Suprapubic skin (tissue), 2 donors: ENCODE measurements around the gene CLSTN2.

Experiments
- EP300 ChIP-seq: sonication (generic); formaldehyde crosslinking; IDR thresholded peaks from one replicate; pipeline ENCODE4 v1.6.1; 2017; ENCODE audit warnings: antibody characterized with exemption
- POLR2A ChIP-seq, 2 donors: fragments of 450-650 bp; IDR thresholded peaks; one replicate each; pipeline ENCODE4 v1.6.1; 2017; ENCODE audit warnings: antibody characterized with exemption in 2 of 2, mild to moderate bottlenecking in 2 of 2, moderate library complexity in 2 of 2

GRCh38 chr3:140614001-140614400 lies 679.0 kb downstream of the CLSTN2 start:
- no peak for TF ChIP-seq EP300
- no peak for TF ChIP-seq POLR2A (IDR thresholded peaks at IDR 0.05)
